Skeletal muscle satellite cell (primary cell): ENCODE measurements around the gene NPIPB2.
"Not testable (repeated sequence)": the region's sequence is repeated elsewhere in the genome, so short reads cannot be mapped to it uniquely, and the experiment has no call there.

Source experiments
- H3K27me3 ChIP-seq: 2 replicates; pipeline ENCODE4 v1.7.0; 2013; ENCODE audit warnings: low read length; ENCODE audit not compliant: control insufficient read depth, insufficient read depth
- H3K36me3 ChIP-seq: 2 replicates; pipeline ENCODE4 v1.7.0; 2013; ENCODE audit warnings: mild to moderate bottlenecking, control low read depth, low read length; ENCODE audit not compliant: insufficient read depth
- H3K4me1 ChIP-seq: 2 replicates; pipeline ENCODE4 v1.7.0; 2013; ENCODE audit warnings: low read length; ENCODE audit not compliant: control insufficient read depth, insufficient read depth
- H3K4me2 ChIP-seq: 2 replicates; pipeline ENCODE4 v1.7.0; 2013; ENCODE audit warnings: mild to moderate bottlenecking, low read length
- H3K4me3 ChIP-seq: 2 replicates; pipeline ENCODE4 v1.7.0; 2013; ENCODE audit warnings: low read length
- H3K9ac ChIP-seq: 2 replicates; pipeline ENCODE4 v1.7.0; 2013; ENCODE audit warnings: mild to moderate bottlenecking, low read depth, low read length, moderate library complexity
- H3K9me3 ChIP-seq: replicated peaks from 2 replicates; pipeline ENCODE4 v1.7.0; 2013; ENCODE audit warnings: mild to moderate bottlenecking, control low read depth, low read length

The NPIPB2 gene

GRCh38 chr16:11956558-11956957 lies 14.7 kb upstream of the NPIPB2 start:
- Histone ChIP-seq H3K9ac (no peak overlapping the region), H3K4me1 (peaks cover 10% of the 10 kb centered on the region), H3K4me2 (no peak overlapping the region), H3K4me3 (no peak overlapping the region), H3K9me3 (no peaks in the 10 kb centered on the region), H3K27me3 (no peaks in the 10 kb centered on the region), H3K36me3 (no peaks in the 10 kb centered on the region)

DNA sequence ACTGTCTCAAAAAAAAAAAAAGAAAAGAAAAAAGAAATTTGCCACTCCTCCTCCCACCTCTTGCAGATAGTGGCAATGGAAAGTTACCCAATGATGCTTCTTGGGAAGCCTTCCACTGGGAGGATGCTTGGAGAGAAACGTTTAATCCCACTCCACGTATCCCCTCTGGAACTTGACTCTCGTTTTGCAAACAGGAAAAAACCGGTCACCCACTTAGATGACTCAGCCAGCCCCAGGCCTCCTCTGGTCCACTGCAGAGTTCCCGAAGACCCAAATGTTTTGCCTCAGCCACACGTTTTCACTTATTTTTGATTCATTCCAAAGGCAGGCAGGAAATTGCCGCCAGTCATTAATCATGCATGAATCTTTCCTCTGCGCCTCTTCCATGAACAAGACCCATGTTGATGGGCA lies 13.9 kb upstream of the NPIPB2 start:
- Histone ChIP-seq H3K27me3 (no peaks in the 10 kb centered on the region), H3K4me1 (peaks cover 10% of the 10 kb centered on the region), H3K9ac (no peak overlapping the region), H3K36me3 (no peaks in the 10 kb centered on the region), H3K9me3 (no peaks in the 10 kb centered on the region), H3K4me3 (peak overlapping the region; percentile 17), H3K4me2 (peak overlapping the region; percentile 39)

DNA sequence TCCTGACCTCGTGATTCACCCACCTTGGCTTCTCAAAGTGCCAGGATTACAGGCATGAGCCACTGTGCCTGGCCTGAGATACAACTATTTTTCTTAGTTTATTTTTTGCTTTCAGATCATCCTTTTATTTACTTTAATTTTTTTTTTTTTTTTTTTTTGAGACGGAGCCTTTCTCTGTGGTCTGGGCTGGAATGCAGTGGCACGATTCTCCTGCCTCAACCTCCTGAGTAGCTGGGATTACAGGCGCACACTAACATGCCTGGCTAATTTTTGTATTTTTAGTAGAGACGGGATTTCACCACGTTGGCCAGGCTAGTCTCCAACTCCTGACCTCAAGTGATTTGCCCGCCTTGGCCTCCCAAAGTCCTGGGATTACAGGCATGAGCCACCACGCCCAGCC lies 11.7 kb upstream of the NPIPB2 start:
- not testable (repeated sequence) for H3K9me3 ChIP-seq, H3K9ac ChIP-seq, H3K4me3 ChIP-seq, H3K36me3 ChIP-seq, H3K4me2 ChIP-seq, H3K27me3 ChIP-seq
- peaks cover 10% of the 10 kb centered on the region for H3K4me1 ChIP-seq

GRCh38 chr16:11950388-11950787 lies 8.5 kb upstream of the NPIPB2 start:
- H3K27me3 ChIP-seq: no peaks in the 10 kb centered on the region
- peaks cover 5% of the 10 kb centered on the region for H3K4me1 ChIP-seq
- H3K4me3 ChIP-seq: no peak overlapping the region
- H3K9ac ChIP-seq: no peak overlapping the region
- H3K4me2 ChIP-seq: no peak overlapping the region
- H3K9me3 ChIP-seq: no peaks in the 10 kb centered on the region
- H3K36me3 ChIP-seq: no peaks in the 10 kb centered on the region

DNA sequence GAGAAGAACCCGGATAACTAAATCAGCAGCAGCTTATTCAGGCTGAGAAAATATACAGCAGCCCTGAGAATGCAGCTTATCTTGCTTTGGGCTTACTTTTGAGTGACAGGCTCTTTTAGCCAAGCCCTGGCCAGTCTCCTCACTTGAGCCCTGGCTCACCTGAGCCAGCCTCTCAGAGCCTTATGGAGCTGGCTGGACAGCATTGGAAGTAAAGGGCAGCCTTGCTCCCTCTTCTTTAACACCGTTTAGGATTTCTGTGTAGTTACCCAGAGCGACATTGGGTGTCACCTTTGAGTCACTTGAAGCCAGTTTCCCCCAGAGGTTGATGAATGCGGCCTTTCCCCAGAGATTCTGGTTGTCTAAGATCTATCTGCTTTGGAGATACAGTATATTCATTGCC lies 7.7 kb upstream of the NPIPB2 start:
- H3K36me3 ChIP-seq: no peaks in the 10 kb centered on the region
- H3K9me3 ChIP-seq: no peaks in the 10 kb centered on the region
- H3K4me3 ChIP-seq: no peak overlapping the region
- no peak overlapping the region for H3K9ac ChIP-seq
- H3K4me2 ChIP-seq: no peak overlapping the region
- H3K27me3 ChIP-seq: no peaks in the 10 kb centered on the region
- peaks cover 4% of the 10 kb centered on the region for H3K4me1 ChIP-seq

DNA sequence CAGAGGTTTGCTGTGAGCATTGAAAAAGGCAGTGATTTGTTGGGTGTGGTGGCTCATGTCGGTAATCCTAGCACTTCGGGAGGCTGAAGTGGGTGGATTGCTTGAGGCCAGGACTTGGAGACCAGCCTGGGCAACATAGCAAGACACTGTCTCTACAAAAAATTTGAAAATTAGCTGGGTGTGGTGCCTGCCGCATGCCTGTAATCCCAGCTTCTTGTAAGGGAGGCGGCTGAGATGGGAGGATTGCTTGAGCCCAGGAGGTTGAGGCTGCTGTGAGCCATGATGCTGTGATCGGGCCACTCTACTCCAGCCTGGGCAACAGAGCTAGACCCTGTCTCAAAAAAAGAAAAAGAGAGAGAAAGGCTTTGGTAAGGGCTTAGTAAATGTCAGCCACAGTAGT lies 7.0 kb upstream of the NPIPB2 start:
- no peak overlapping the region for H3K9ac ChIP-seq
- H3K9me3 ChIP-seq: no peaks in the 10 kb centered on the region
- H3K4me1 ChIP-seq: peaks cover 4% of the 10 kb centered on the region
- H3K36me3 ChIP-seq: no peaks in the 10 kb centered on the region
- H3K4me3 ChIP-seq: no peak overlapping the region
- H3K4me2 ChIP-seq: no peak overlapping the region
- no peaks in the 10 kb centered on the region for H3K27me3 ChIP-seq

- H3K27me3 ChIP-seq: no peaks in the 10 kb centered on the region
- peaks cover 4% of the 10 kb centered on the region for H3K4me1 ChIP-seq
Measured at GRCh38 chr16:11946433-11946832, 4.6 kb upstream of the NPIPB2 start.

GRCh38 chr16:11927350-11927749 lies 14.5 kb downstream of the NPIPB2 start:
- H3K27me3 ChIP-seq, H3K4me2 ChIP-seq, H3K9me3 ChIP-seq, H3K4me1 ChIP-seq, H3K4me3 ChIP-seq, H3K9ac ChIP-seq, H3K36me3 ChIP-seq: not testable (repeated sequence)

More at GRCh38 chr16:11946433-11946832, 4.6 kb upstream of the NPIPB2 start:
- no peak overlapping the region for H3K4me3 ChIP-seq
- no peak overlapping the region for H3K4me2 ChIP-seq
- no peak overlapping the region for H3K9ac ChIP-seq
- H3K36me3 ChIP-seq: no peaks in the 10 kb centered on the region
- no peaks in the 10 kb centered on the region for H3K9me3 ChIP-seq

DNA sequence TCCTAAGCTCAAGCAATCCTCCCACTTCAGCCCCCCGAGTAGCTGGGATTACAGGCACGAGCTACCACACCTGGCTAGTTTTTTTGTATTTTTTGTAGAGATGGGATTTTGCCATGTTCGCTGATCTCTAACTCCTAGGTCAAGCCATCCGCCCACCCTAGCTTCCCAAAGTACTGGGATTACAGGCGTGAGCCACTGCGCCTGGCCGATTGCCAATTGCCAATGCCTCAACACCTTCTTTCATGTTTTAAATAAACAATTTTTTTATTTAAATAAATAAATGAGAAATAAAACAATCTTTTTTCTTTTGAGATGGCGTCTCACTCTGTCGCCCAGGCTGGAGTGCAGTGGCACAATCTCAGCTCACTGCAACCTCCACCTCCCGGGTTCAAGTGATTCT lies 17.8 kb downstream of the NPIPB2 start:
- not testable (repeated sequence) for H3K9ac ChIP-seq, H3K4me2 ChIP-seq, H3K9me3 ChIP-seq, H3K36me3 ChIP-seq, H3K4me3 ChIP-seq, H3K4me1 ChIP-seq, H3K27me3 ChIP-seq

DNA sequence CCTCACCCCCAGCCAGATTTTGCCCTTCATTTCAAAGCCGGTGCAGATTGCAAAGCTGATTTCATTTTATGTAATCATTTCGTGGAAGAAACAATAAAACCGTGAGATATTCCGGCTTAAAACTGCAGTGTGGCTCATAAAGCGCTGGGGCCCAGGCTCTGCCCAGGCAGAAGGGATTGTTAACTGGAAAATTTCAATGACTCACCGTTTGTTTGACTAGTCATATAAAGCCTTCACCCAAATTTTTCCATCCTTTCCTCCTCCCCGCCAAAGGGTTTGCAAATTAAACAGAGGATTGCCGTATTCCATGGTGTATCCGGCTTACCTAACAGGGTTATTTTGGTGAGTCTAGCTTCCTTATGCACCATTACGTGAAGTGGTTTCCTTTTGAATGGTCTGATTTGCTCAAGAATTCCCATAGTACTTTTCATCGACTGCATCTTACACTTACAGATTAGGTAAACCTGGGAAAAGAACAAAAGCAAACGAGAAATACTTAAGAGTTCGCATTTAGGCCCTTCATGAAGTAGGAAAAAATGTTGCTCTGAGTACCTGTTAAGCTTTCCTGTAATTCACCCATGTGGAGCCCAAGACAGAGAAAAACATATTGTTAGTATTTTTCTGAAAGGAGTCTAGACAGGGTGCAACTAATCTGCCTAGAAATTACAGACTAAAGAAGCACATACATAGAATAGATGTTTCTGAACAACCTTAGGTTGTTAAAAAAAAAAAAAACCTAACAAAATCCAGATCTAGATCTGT lies 25.1 kb downstream of the NPIPB2 start:
- Histone ChIP-seq H3K27me3 (peaks cover 8% of the 10 kb centered on the region), H3K4me1 (peaks cover 25% of the 10 kb centered on the region), H3K36me3 (no peaks in the 10 kb centered on the region), H3K4me2 (peak overlapping the region; percentile 82), H3K4me3 (peak overlapping the region; percentile 72), H3K9ac (peak overlapping the region; percentile 63), H3K9me3 (no peaks in the 10 kb centered on the region)

DNA sequence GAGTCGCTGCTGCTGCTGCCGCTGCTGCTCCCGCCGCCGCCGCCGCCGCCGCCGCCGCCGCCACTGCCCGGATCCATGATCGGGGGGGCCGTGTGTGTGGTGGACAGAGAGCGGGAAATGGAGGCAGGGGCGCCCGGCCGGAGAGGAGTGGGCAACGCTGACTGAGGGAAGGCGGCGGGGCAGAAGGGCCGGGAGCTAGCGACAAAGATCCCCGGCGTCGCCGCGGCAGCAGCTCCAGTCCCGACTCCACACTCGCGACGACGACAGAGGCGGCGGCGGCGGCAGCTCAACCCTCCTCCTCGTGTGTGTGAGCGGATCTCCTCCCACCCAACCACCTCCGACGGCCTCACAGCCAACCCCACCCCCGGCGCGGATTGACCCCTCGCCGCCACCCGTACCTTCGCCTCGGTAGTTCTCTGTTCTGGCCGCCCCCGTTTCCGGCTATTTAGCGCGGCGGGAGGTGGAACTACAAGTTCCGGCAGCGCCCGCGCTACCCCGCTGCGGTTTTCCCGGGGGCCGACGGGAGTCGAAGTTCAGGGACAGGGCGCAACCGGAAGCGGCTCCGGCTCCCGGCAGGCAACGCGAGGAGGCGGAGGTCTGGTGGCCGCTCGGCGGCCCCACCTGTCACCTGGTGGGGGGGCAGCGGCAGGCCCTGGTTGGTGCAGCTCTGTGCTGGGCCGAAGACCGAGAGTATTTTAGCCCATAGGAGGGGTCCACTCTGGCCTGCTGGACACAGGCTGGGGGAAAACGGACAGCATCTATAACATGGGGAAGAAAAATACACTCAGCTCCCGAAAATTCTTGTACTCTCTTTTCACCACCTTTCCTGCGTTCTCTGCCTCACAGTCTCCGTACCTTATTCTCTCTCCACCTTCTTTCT lies 26.0 kb downstream of the NPIPB2 start, which contains the start of gene GSPT1:
Gene GSPT1 (minus strand): TSS at position 313 of the 880 bp plus-strand sequence. CDS start 236 bp downstream, at position 77.
- peaks cover 29% of the 10 kb centered on the region for H3K4me1 ChIP-seq
- no peaks in the 10 kb centered on the region for H3K9me3 ChIP-seq
- peaks cover 5% of the 10 kb centered on the region for H3K27me3 ChIP-seq
- H3K9ac ChIP-seq: peak within 1 kb of the TSS; percentile 87
- peak within 1 kb of the TSS; percentile 87 for H3K4me2 ChIP-seq
- no peaks in the 10 kb centered on the region for H3K36me3 ChIP-seq
- H3K4me3 ChIP-seq: peak within 1 kb of the TSS; percentile 97
